ENCODE data around the gene KCNJ5. TPM values are rescaled to one million over a fixed set of nuclear protein-coding genes. Genes with fewer than 3 reads are reported as not detected.

KCNJ5 gene
- under 1 TPM in 1 of 2 donors, not detected in 1; 0.05 TPM for total RNA-seq

DNA sequence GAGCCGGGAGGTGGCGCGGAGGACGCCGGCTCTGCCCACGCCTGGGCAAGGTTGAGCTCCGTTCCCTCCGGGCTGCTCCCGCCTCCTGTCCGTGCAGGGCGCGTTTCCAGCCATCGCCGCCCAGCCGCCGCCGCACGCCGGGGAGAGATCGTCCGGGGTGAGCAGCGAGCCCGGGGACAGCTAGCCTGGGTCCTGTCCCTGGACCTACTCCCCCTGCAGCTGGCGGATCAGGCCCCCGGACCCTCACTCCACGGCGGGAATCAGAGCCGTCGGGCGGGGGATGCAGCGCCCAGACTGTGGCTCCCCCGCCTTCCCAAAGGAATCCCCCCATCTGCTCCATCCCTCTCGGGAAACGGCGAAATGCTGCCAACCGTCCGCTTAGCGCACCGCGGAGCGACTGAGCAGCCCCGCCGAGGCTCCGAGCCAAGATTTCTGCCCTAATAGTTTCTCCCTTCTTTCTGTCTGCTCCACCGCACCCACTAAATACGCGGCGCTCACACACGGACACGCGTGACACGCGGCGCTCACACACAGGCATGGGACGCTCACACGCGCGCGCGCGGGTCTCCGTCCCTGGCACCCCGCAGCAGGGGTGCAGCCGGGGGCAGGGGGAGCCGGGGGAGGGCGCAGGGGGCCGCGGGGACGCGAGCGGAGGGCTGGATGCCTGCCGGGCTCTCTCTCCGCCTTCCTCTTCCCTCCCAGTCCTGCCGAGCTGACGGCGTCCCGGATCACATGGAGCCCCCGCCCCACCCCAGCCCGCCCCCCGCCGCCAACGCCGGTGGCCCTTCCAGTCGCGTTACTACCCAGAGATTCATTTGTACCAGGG lies at the start of gene KCNJ5:
TSS of gene KCNJ5 (plus strand) at position 814 of the 826 bp plus-strand sequence. CDS start 19,918 bp downstream, outside the sequence.
- peak; percentile 55 to 61 for ATAC-seq (replicated peaks in 1 of 2)
- no peak within 1 kb of the TSS for H3K27ac Mint-ChIP-seq
- H3K4me3 Mint-ChIP-seq = peak within 1 kb of the TSS; percentile 70 to 75
- peak in 1 of 2 donors; percentile 23 for DNase-seq
- no peaks in the 10 kb centered on the region for H3K36me3 Mint-ChIP-seq (ENCODE audit: insufficient read depth in 2 of 2)
- peaks cover 84% of the 10 kb centered on the region for H3K27me3 Mint-ChIP-seq (ENCODE audit: low read depth)
- H3K4me1 Mint-ChIP-seq (ENCODE audit: low read depth) = peaks cover 17% of the 10 kb centered on the region
- H3K9me3 Mint-ChIP-seq = no peaks in the 10 kb centered on the region

DNA sequence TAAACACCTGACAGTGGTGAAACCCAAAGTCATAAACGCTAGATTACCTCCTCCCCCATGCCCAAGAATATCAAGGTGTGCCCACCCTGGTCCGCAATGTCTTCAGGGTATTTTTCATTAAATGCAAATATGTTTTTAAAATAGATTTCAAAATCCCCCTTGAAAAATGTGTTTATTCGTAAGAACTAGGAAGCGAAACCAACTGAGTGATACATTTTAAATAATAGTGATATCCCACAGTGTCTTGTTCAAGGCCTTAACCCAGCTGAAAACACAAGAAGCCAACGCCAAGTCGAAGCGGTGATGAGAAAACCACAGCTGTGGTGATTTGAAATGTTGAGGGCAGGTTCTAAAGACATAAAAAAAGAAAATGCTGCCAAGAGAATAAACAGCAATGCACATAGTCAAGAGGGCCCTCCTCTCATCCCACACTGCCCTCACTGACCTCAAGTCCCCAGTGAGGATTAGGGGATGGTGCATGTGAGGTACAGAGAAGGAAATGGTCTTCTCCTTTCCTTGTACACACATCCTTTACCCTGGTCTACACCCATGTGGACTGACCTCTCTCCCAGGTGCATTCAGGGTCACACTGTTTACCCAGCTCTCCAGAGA lies 49.6 kb upstream of the KCNJ5 start:
- peaks cover 2% of the 10 kb centered on the region in 2 donors for H3K9me3 Mint-ChIP-seq
- H3K4me1 Mint-ChIP-seq (ENCODE audit: low read depth) = peaks cover 26% of the 10 kb centered on the region
- no peaks in the 10 kb centered on the region for H3K36me3 Mint-ChIP-seq (ENCODE audit: insufficient read depth in 2 of 2)
- H3K4me3 Mint-ChIP-seq = no peak overlapping the region
- H3K27ac Mint-ChIP-seq = no peak overlapping the region
- ATAC-seq (replicated peaks in 1 of 2) = no peak
- no peaks in the 10 kb centered on the region for H3K27me3 Mint-ChIP-seq (ENCODE audit: low read depth)
- no peak for DNase-seq

GRCh38 chr11:128843198-128843785 lies 47.9 kb upstream of the KCNJ5 start:
- no peak for DNase-seq
- H3K36me3 Mint-ChIP-seq (ENCODE audit: insufficient read depth in 2 of 2) = no peaks in the 10 kb centered on the region
- H3K9me3 Mint-ChIP-seq = peaks cover 0 to 2% of the 10 kb centered on the region in 2 donors
- peaks cover 26% of the 10 kb centered on the region for H3K4me1 Mint-ChIP-seq (ENCODE audit: low read depth)
- no peaks in the 10 kb centered on the region for H3K27me3 Mint-ChIP-seq (ENCODE audit: low read depth)
- no peak for ATAC-seq (replicated peaks in 1 of 2)
- no peak overlapping the region for H3K27ac Mint-ChIP-seq
- H3K4me3 Mint-ChIP-seq = no peak overlapping the region

DNA sequence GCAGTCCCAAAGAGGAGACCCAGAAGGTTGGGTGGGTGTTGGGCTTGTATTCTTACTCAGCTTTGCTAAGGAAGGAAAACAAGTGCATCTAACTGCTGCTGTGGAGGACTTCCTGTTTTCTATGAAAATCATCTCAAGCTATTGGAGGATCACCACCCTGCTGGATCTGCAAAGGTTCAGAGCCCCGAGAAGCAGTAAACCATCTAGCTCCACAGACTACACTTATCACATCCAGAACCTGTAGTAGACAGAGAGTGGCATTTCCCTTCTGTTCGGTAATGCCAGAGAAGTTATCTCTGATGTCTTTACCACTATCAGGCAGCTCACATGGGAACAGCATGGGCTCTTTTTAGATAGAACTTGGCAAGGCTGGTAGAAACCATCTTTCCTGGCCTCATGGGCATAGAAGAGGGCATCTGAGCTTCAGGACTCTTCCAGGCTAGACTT lies 45.8 kb upstream of the KCNJ5 start:
- Mint-ChIP-seq H3K4me3 (no peak overlapping the region), H3K36me3 (ENCODE audit: insufficient read depth in 2 of 2) (no peaks in the 10 kb centered on the region), H3K27me3 (ENCODE audit: low read depth) (no peaks in the 10 kb centered on the region), H3K4me1 (ENCODE audit: low read depth) (peaks cover 26% of the 10 kb centered on the region), H3K9me3 (peaks cover 0 to 2% of the 10 kb centered on the region in 2 donors), H3K27ac (no peak overlapping the region)
- ATAC-seq (replicated peaks in 1 of 2) = peak; percentile 32 to 65
- DNase-seq = no peak

DNA sequence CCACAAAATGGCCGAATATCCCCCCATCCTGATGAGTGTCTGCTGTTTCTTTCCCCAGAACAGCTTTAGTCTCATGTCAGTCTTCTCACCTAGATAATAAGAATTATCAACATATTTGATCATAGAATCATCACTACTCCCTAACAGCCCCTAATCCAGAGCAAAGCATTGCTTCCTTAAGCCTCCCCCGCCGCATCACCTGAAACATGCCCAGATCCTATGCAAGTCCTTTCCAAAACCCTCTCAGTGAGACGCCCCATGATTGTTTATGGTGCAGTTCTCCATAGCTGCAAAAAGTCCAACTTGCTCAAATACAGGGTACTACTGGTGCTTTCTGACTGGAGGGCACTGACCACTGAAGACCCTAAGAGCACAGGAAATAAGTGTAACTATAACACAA lies 44.2 kb upstream of the KCNJ5 start:
- ATAC-seq (replicated peaks in 1 of 2) (no peak), DNase-seq (no peak)
- peaks cover 0 to 2% of the 10 kb centered on the region in 2 donors for H3K9me3 Mint-ChIP-seq
- no peak overlapping the region for H3K27ac Mint-ChIP-seq
- H3K4me3 Mint-ChIP-seq = no peak overlapping the region
- H3K4me1 Mint-ChIP-seq (ENCODE audit: low read depth) = peaks cover 18% of the 10 kb centered on the region
- H3K27me3 Mint-ChIP-seq (ENCODE audit: low read depth) = no peaks in the 10 kb centered on the region
- H3K36me3 Mint-ChIP-seq (ENCODE audit: insufficient read depth in 2 of 2) = no peaks in the 10 kb centered on the region

DNA sequence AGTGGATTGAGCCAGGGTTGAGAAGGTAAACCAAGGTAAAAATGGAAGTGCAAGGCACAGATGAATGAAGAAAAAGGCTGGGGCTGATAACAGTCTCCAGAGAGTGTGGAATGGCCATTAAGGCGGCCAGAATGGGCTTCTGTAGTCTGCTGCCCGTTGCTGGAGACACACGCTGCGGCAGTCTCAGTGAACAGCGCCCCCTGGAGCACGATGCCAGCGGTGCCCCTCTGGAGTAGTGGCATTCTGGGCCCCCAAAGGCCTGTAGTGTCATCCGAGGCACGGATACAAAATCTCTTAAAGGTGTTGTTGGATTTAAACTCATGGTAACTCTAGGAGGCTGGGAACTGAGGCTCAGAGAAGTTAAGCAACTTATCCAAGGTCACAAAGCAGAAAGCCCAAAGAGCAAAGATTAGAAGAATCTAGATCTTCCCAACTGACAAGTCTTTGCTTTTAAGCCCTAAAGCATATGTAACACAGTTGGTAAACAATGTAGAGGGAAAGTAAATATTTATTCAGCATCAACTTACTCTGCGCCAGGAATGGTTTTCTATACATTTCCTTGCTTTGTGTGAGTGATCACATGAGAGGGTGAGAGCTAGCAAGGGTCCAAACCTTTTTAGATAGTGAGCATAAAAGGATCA lies 42.2 kb upstream of the KCNJ5 start:
- ATAC-seq (replicated peaks in 1 of 2) = peak; percentile 78 to 81
- Mint-ChIP-seq H3K4me3 (no peak overlapping the region), H3K27me3 (ENCODE audit: low read depth) (no peaks in the 10 kb centered on the region), H3K36me3 (ENCODE audit: insufficient read depth in 2 of 2) (no peaks in the 10 kb centered on the region), H3K27ac (no peak overlapping the region), H3K9me3 (peaks cover 0 to 1% of the 10 kb centered on the region in 2 donors), H3K4me1 (ENCODE audit: low read depth) (peaks cover 18% of the 10 kb centered on the region)
- DNase-seq = peak; percentile 70 to 82

DNA sequence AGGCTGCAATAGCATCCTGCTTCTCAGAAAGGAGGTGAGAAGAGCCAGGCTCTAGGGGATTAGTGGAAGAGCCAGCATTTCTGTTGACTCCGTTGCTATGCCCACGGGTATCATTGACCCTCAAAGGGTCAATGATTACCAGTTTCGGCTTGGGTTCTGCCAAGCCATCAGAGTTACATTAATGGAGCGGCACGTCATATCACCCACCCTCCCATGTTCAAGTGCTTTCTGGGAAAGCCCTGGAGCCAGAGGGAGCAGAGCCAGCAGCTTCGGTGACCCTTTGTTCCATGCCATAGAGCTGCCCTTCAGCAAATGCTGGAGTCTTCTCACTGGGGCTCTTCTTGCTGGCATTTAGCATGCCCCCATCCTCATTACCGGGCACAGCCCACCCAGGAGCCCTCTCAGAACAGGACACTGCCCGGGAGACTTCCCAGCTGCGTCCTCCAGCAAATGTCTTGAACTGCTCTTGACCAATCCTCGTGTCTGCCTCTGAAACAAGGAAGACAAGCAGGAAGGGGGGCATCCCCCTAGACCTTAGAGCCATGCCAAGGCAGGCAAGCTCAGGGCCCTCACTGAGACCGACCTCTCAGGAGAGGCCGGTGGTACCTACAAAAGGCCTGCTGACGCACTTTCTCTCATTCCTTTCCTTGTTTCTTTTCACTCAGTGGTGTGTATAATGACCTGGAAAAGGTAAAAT lies 38.7 kb upstream of the KCNJ5 start:
- ATAC-seq (replicated peaks in 1 of 2) (no peak), DNase-seq (no peak)
- Mint-ChIP-seq H3K27ac (no peak overlapping the region), H3K4me1 (ENCODE audit: low read depth) (peaks cover 10% of the 10 kb centered on the region), H3K4me3 (no peak overlapping the region), H3K27me3 (ENCODE audit: low read depth) (no peaks in the 10 kb centered on the region), H3K36me3 (ENCODE audit: insufficient read depth in 2 of 2) (no peaks in the 10 kb centered on the region), H3K9me3 (no peaks in the 10 kb centered on the region)

- no peaks in the 10 kb centered on the region for H3K36me3 Mint-ChIP-seq (ENCODE audit: insufficient read depth in 2 of 2)
- ATAC-seq (replicated peaks in 1 of 2) = no peak
These were observed 37.6 kb upstream of the KCNJ5 start for GRCh38 chr11:128853559-128853958.

DNA sequence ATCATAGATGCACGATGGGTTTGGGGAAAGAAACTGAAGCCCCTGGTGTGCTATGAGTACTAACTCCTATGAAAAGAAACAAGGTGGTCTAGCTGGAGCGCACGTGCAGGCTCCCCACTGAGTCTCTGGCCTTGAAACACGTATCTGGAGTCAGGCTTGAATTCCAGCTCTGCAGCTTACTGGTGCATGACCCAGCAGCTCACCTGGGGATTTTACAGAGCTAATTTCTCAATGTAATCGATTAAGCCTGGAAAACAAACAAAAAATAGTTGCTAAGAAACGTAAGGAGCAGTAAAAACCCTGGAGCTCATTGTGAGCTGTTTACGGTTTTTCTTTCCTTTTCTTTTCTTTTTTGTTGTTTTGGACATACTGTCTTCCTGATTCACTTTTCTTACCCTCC lies 36.3 kb upstream of the KCNJ5 start:
- ATAC-seq (replicated peaks in 1 of 2) (no peak), DNase-seq (no peak)
- Mint-ChIP-seq H3K36me3 (ENCODE audit: insufficient read depth in 2 of 2) (no peaks in the 10 kb centered on the region), H3K4me1 (ENCODE audit: low read depth) (peaks cover 4% of the 10 kb centered on the region), H3K27me3 (ENCODE audit: low read depth) (no peaks in the 10 kb centered on the region), H3K27ac (no peak overlapping the region), H3K9me3 (no peaks in the 10 kb centered on the region), H3K4me3 (no peak overlapping the region)

More at GRCh38 chr11:128853559-128853958, 37.6 kb upstream of the KCNJ5 start:
- peaks cover 8% of the 10 kb centered on the region for H3K4me1 Mint-ChIP-seq (ENCODE audit: low read depth)
- no peak overlapping the region for H3K27ac Mint-ChIP-seq
- DNase-seq = no peak
- H3K4me3 Mint-ChIP-seq = no peak overlapping the region
- no peaks in the 10 kb centered on the region for H3K9me3 Mint-ChIP-seq
- H3K27me3 Mint-ChIP-seq (ENCODE audit: low read depth) = no peaks in the 10 kb centered on the region

GRCh38 chr11:128856241-128856640 lies 34.9 kb upstream of the KCNJ5 start:
- H3K36me3 Mint-ChIP-seq (ENCODE audit: insufficient read depth in 2 of 2) = no peaks in the 10 kb centered on the region
- ATAC-seq (replicated peaks in 1 of 2) (no peak), DNase-seq (no peak)
- H3K4me3 Mint-ChIP-seq = no peak overlapping the region
- no peaks in the 10 kb centered on the region for H3K9me3 Mint-ChIP-seq
- H3K27ac Mint-ChIP-seq = no peak overlapping the region
- H3K27me3 Mint-ChIP-seq (ENCODE audit: low read depth) = no peaks in the 10 kb centered on the region
- peaks cover 9% of the 10 kb centered on the region for H3K4me1 Mint-ChIP-seq (ENCODE audit: low read depth)

DNA sequence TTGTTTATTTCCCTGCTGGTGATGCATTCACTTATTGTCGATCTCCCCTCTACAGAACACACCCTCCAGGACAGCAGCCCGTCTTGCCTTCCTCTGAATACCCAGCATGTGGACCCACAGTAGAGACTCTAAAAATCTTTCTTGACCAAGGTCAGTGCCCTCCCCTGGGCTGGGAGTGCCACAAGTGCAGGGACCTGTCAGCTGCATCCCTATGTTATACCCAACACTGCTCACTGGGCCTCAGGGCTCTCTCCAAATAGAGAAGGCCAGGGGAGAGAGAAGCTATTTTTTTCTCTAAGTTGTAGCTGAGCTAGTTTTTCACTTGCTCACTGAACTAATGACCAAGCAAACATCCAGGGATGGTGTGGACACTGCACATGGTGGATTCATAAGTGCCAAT lies 33.8 kb upstream of the KCNJ5 start:
- no peak for ATAC-seq (replicated peaks in 1 of 2)
- Mint-ChIP-seq H3K27me3 (ENCODE audit: low read depth) (no peaks in the 10 kb centered on the region), H3K4me3 (no peak overlapping the region)

DNA sequence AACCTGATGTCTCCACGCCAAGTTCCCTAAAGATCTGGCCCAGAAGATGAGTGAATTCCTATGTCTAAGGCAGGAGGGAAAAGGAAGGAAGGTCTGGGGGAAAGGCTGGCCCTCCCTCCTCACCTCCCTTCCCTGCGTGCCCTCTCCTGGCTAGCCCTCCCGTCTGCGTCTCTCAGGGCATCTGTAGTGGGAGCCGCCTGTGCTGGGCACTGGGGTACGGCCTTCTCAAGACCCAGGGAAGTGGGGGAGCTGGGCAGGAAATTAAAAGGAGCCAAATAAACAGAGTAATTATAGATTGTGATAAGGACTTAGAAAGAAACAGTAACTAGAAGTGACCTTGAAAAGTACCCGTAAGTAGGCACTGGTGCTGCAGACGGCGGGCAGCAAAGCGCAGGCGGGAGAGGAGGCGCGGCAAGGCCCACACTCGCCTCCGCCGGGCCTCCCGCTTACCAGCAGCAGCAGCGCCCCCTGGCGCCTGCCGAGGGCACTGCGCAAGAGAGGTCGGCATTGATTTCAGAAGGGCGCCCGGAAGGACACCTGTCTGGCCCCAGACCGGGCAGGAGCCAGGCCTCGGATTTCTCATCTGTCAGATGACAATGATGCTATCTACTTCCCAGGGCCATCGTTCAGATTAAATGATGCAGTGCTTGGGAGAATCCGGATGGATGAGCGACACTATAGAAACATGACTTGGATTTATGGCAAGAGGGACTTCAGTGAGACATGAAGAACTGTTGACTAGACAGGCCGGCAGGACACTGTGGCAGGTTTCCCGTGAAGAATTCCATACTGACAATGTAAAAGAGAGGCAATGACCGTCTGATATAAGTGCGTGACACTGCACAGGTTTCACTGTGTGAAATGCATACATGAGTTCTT lies 31.4 kb upstream of the KCNJ5 start:
- no peak overlapping the region for H3K4me3 Mint-ChIP-seq
- no peak overlapping the region for H3K27ac Mint-ChIP-seq
- H3K4me1 Mint-ChIP-seq (ENCODE audit: low read depth) = peaks cover 9% of the 10 kb centered on the region
- no peaks in the 10 kb centered on the region for H3K27me3 Mint-ChIP-seq (ENCODE audit: low read depth)
- H3K36me3 Mint-ChIP-seq (ENCODE audit: insufficient read depth in 2 of 2) = no peaks in the 10 kb centered on the region
- peak; percentile 80 to 90 for DNase-seq
- no peaks in the 10 kb centered on the region for H3K9me3 Mint-ChIP-seq
- ATAC-seq (replicated peaks in 1 of 2) = peak; percentile 86 to 90

More for the DNA sequence above, 33.8 kb upstream of the KCNJ5 start:
- peaks cover 9% of the 10 kb centered on the region for H3K4me1 Mint-ChIP-seq (ENCODE audit: low read depth)
- H3K9me3 Mint-ChIP-seq = no peaks in the 10 kb centered on the region
- no peak overlapping the region for H3K27ac Mint-ChIP-seq
- no peak for DNase-seq
- no peaks in the 10 kb centered on the region for H3K36me3 Mint-ChIP-seq (ENCODE audit: insufficient read depth in 2 of 2)

All from activated T-cell treated with anti-CD3 and anti-CD28 coated beads, Interleukin-2, amount 50 U/mL, for 72 hours (primary cell).